Adrenal gland (tissue), 12 donors: ENCODE measurements around the gene TMEM151A. TPM values are rescaled to one million over a fixed set of nuclear protein-coding genes. Genes with fewer than 3 reads are reported as not detected.

Source experiments
- DNase-seq, 7 donors: peaks; one replicate each; pipeline ENCODE4 v3.0.0-alpha.2; 2019 to 2020
- H3K27ac ChIP-seq, 5 donors: fragments of 200-600 bp; sonication (generic) in 4 of 5; 1 replicate in 3 of 5; 2 replicates in 2 of 5; pipeline versions ENCODE4 v1.5.1 to v1.8.0; 2016 to 2020; ENCODE audit warnings: mild to moderate bottlenecking in 1 of 5
- H3K27me3 ChIP-seq: fragments of 200-600 bp; 2 replicates; pipeline ENCODE4 v1.8.0; 2021
- H3K36me3 ChIP-seq, 2 donors: fragments of 200-600 bp; replicated peaks in 1 of 2; 1 replicate in 1 of 2; 2 replicates in 1 of 2; pipeline versions ENCODE4 v1.5.1 to v1.8.0; 2018 to 2022
- H3K4me1 ChIP-seq, 2 donors: fragments of 200-600 bp; replicated peaks in 1 of 2; 1 replicate in 1 of 2; 2 replicates in 1 of 2; pipeline versions ENCODE4 v1.5.1 to v1.8.0; 2018 to 2021
- H3K4me3 ChIP-seq, 4 donors: fragments of 200-600 bp; sonication (generic) in 3 of 4; one replicate each; pipeline ENCODE4 v1.5.1; 2016 to 2018
- H3K9me3 ChIP-seq, 3 donors: fragments of 200-600 bp; sonication (generic) in 1 of 3; replicated peaks in 1 of 3; 1 replicate in 2 of 3; 2 replicates in 1 of 3; pipeline versions ENCODE4 v1.5.1 to v1.8.0; 2016 to 2021
- POLR2A ChIP-seq, 2 donors: fragments of 450-650 bp; IDR thresholded peaks; one replicate each; pipeline ENCODE4 v1.6.1; 2017; ENCODE audit warnings: antibody characterized with exemption in 2 of 2, mild to moderate bottlenecking in 2 of 2, moderate library complexity in 1 of 2
- WGBS, 4 donors: extraction: QIAGEN DNeasy Blood & Tissue Kit in 2 of 4; methylation state at CpG; one replicate each; pipeline versions ENCODE4 v1.1.5 to v1.1.7; 2013 to 2017; 5-methylcytosine and 5-hydroxymethylcytosine counted together
- intact Hi-C, 2 donors: fragments of 100-400 bp; cut with DNase I; formaldehyde crosslinking; loops; one replicate each; pipeline versions ENCODE4 v1.14.1 to v1.15.0; 2022 to 2023
- polyA plus RNA-seq, 3 donors: library from polyadenylated mRNA; stranded (reverse); fragments of 200-250 nt in 2 of 3; fragments of 350-450 nt in 1 of 3; fragmentation: Illumina TruSeq in 1 of 3; extraction: RNeasy Lipid Tissue Mini Kit (QIAGEN cat#74804) in 1 of 3; gene quantifications; one replicate each; pipeline ENCODE4 v1.2.3, GENCODE V29; 2013 to 2014
- total RNA-seq, 9 donors: library from RNA; depleted of rRNA in 4 of 9; stranded (reverse); fragments of >200 nt in 4 of 9; fragments of 120-200 nt in 1 of 9; fragmentation: NEBNext Ultra II Directional in 1 of 9; extraction: Animal tissue kit (Norgen Biotek cat#: 25700) in 1 of 9; gene quantifications; one replicate each; pipeline versions ENCODE4 v1.1.0 to v1.2.4, GENCODE V29; 2013 to 2023
- TF ChIP-seq, protein P1 (sequence below), 6 experiments: fragments of 450-650 bp in 4 of 6; fragments of 200-600 bp in 2 of 6; sonication (generic) in 1 of 6; IDR thresholded peaks; 1 replicate in 5 of 6; 2 replicates in 1 of 6; pipeline versions ENCODE4 v1.5.1 to v1.8.0; 2016 to 2021; ENCODE audit warnings: antibody characterized with exemption in 6 of 6, mild to moderate bottlenecking in 2 of 6, moderate library complexity in 1 of 6
- donor health status: healthy with polysubstance abuse.
- donor health status: Bipolar disorder and iron deficiency.
- donor health status: DM: yes; HTN: yes; CAD: no.
- donor health status: DM: no; HTN: no; CAD: no.
- donor health status: DM: no; HTN: no; CAD: no.
- donor health status: DM: yes; HTN: yes; CAD: no.

TMEM151A gene
- total and polyA plus RNA-seq, 12 donors: 0.07 to 6.8 (median 1.3) TPM; not detected in 3

DNA sequence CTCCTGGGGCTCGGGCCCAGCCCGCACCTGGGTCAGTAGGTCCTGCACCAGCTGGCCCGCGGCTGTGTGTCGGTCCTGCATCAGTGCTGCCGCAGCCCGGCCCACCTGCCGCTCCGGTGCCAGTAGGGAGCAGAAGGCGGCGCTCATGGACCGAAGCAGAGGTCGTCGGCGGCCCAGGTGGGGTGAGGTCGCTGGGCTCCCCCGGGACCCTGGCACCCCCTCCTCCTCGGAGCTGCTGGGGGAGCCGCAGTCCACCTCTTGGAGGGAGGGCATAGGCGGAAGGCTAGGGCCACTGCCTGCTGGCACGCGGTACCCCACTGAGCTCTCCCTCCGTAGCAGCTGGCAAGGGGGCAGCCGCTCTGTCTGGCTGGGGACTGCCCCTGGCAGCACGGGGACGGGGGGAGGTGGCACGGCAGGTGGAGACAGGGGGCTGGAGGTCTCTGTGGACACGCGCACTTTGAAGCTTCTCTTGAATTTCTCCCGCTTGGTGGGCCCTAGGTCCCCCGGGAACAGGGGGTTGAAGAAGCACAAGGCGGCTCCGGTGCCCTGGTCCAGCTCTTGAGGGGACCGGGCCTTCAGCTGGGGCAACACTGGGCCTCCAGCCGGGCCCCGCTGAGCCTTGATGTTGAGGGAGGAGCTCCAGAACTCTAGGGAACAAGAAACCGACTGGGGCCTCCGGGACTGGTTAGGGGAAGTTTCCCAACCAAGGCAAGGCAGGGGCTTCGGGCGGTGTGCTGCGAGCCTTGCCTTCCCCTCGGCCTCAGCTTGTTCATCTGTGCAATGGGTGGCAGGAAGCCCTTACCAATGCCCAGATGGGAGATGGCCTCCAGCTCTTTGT, 43.1 kb downstream of the TMEM151A start:
- Histone ChIP-seq H3K4me1 (peaks cover 10 to 22% of the 10 kb centered on the region in 2 donors), H3K27ac (no peak overlapping the region), H3K9me3 (no peaks in the 10 kb centered on the region), H3K4me3 (peak overlapping the region in 1 of 4 donors; percentile 84), H3K27me3 (no peaks in the 10 kb centered on the region), H3K36me3 (peaks cover 0 to 19% of the 10 kb centered on the region in 2 donors)
- peak in 2 of 7 donors; percentile 21 to 22 for DNase-seq
- intact Hi-C loops: no loop called here
- TF ChIP-seq, protein P1, sequence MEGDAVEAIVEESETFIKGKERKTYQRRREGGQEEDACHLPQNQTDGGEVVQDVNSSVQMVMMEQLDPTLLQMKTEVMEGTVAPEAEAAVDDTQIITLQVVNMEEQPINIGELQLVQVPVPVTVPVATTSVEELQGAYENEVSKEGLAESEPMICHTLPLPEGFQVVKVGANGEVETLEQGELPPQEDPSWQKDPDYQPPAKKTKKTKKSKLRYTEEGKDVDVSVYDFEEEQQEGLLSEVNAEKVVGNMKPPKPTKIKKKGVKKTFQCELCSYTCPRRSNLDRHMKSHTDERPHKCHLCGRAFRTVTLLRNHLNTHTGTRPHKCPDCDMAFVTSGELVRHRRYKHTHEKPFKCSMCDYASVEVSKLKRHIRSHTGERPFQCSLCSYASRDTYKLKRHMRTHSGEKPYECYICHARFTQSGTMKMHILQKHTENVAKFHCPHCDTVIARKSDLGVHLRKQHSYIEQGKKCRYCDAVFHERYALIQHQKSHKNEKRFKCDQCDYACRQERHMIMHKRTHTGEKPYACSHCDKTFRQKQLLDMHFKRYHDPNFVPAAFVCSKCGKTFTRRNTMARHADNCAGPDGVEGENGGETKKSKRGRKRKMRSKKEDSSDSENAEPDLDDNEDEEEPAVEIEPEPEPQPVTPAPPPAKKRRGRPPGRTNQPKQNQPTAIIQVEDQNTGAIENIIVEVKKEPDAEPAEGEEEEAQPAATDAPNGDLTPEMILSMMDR (IDR thresholded peaks at IDR 0.05): no peak
- no peak for TF ChIP-seq POLR2A (IDR thresholded peaks at IDR 0.05)
- 75 to 83% (median 82%) methylated on average over 13 to 42 of the region's 42 CpGs for WGBS, 4 donors

DNA sequence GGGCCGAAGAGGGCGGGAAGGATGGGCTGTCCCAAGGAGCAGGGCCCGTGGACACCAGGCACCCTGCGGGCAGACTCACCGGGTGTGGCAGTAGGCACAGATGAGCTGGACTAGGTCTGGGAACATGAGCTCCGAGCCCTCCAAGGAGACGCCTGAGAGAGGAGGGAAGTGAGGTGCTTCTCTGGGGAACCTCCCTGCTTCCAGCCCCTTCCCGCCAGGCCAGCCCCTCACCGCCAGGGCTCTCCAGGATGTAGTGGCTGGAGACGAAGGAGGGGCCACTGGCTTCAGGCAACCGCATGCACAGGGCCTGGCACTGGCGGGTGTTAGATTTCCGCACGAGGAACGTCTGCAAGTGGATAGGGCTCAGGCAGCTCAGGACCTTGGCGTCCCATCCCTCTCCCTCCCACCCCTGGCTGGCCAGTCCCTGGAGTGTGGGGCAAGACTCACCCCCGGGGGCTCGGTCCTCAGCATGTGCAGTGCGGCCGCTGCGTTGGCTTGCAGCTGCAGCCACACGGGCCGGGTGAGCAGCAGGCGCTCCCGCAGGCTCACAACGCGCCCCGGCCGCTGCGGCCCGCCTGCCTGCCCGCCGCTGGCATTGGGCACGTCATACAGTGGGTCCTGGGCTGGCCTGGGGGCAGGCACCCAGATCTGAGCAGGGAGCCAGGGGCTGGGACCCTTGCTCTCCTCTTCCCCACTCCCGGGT, 44.0 kb downstream of the TMEM151A start:
- TF ChIP-seq POLR2A (IDR thresholded peaks at IDR 0.05): no peak
- TF ChIP-seq, protein P1 (IDR thresholded peaks at IDR 0.05): no peak
- DNase-seq: peak in 4 of 7 donors; percentile 35 to 65 (median 46)

DNA sequence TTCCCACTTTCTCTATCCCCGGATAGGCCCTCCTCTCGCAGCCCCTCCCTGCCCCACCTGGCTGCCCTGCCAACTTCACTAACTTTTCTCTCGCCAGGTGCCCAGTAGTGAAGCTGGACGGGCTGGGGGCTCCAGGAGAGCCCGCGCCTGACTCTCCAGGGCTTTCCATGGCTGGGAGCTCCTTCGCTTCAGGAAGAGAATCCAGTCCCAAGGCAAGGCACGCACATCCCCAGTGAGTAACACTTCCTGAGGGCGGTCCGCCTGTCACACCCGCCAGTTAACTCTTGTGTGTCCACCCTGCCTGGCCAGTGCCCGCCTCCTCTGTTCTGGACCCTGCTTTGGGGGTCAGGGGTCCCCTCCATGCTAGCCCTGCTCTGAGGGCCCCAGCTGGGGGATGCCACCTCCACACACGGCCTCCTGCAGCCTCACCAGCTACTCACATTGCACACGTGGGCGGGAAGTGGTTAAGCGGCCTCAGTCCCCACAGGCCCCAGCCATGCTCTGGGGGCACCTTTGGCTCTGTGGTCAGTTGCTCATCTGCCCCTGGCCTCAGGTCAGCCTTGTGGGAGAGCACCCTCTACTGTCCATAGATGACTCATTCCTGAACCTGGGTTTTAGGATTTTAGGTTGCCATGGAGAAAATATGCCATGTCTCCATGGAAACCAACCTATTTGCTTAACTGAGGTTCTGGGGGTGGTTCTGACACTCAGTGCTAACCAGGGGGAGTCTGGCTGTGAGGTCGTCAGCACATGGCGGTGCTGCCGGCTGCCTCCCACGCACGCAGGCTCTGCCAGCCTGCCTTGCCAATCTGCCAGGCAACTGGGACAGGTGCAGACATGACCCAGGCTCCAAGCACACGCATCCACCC, 44.8 kb downstream of the TMEM151A start, which contains the start of gene RIN1:
RIN1 (minus strand) TSS at position 201 of the 869 bp plus-strand sequence; CDS start at position 169, 32 bp downstream.
- Histone ChIP-seq H3K4me3 (peak within 1 kb of the TSS in 3 of 4 donors; percentile 25 to 84 (median 54)), H3K27me3 (no peaks in the 10 kb centered on the region), H3K4me1 (peaks cover 10 to 22% of the 10 kb centered on the region in 2 donors), H3K36me3 (peaks cover 0 to 35% of the 10 kb centered on the region in 2 donors), H3K9me3 (no peaks in the 10 kb centered on the region), H3K27ac (peak within 1 kb of the TSS in 4 of 5 donors; percentile 20 to 87 (median 58))
- intact Hi-C loops: no loop called here
- 4 to 10% (median 8%) methylated on average over 20 to 22 of the region's 22 CpGs; no CpG with 5 or more reads in 1 of the 4 donors for WGBS, 4 donors
- peak in 1 of 2 donors; percentile 49 for TF ChIP-seq POLR2A (IDR thresholded peaks at IDR 0.05)
- TF ChIP-seq, protein P1 (IDR thresholded peaks at IDR 0.05): peak in 5 of 6 experiments; percentile 22 to 45 (median 29)
- DNase-seq: peak; percentile 63 to 87 (median 81)

More for the DNA sequence above, 44.0 kb downstream of the TMEM151A start:
- Histone ChIP-seq H3K27ac (peak overlapping the region in 4 of 5 donors; percentile 20 to 87 (median 58)), H3K27me3 (no peaks in the 10 kb centered on the region), H3K36me3 (peaks cover 0 to 28% of the 10 kb centered on the region in 2 donors), H3K4me1 (peaks cover 10 to 22% of the 10 kb centered on the region in 2 donors), H3K4me3 (peak overlapping the region in 3 of 4 donors; percentile 25 to 84 (median 54)), H3K9me3 (no peaks in the 10 kb centered on the region)
- intact Hi-C loops: no loop called here
- WGBS, 4 donors: 10 to 28% (median 13%) methylated on average over 9 to 35 of the region's 35 CpGs
